Inflammatory macrophage treated with lipopolysaccharide for 4 hours (primary cell): ENCODE results near the gene MARF1.
"Not testable (repeated sequence)": the region's sequence is repeated elsewhere in the genome, so short reads cannot be mapped to it uniquely, and the experiment has no call there.

Experiments used
- DNase-seq: peaks from one replicate; pipeline ENCODE4 v3.0.0-alpha.2; 2020

MARF1 gene

GRCh38 chr16:15643048-15643945 lies at the start of gene MARF1:
MARF1 (minus strand) TSS chr16:15643154; CDS start chr16:15639233, 3,921 bp downstream.
- peak; percentile 98 for DNase-seq

GRCh38 chr16:15692508-15692907 lies 49.6 kb upstream of the MARF1 start:
- not testable (repeated sequence) for DNase-seq

GRCh38 chr16:15691046-15691445 lies 48.1 kb upstream of the MARF1 start:
- no peak for DNase-seq

DNA sequence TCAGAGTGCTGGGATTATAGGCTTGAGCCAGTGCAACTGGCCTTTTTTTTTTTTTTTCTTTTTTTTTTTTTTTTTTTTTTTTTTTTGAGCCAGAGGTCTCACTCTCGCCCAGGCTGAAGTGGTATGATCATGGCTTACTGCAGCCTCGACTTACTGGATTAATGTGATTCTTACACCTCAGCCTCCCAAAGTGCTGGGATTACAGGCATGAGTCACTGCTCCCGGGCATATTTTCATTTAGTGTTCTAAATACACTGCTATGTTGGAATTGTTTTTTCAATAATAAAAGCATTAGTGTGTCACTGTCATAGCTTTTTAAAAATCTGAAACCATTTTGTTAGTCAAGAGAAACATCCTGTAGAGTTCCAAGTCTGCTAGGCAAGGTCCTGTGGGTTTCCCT lies 47.3 kb upstream of the MARF1 start:
- DNase-seq = no peak

- no peak for DNase-seq
Observed at GRCh38 chr16:15689290-15689689, 46.3 kb upstream of the MARF1 start.

DNA sequence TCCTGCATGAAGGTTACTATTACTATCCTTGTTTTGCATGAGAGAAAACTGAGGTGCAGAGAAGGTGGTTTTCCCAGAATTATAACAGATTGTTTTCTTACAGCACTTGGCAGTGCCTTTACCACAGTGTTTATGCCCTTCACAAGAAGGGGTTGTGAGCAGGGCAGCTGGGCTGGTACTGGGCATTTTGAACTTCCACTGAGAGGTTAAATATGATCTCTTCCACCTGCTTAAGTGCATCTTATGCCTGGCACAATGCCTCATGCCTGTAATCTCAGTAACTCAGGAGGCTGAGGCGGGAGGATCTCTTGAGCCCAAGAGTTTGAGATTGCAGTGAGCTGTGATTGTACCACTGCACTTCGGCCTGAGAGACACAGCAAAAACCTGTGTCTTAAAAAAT lies 43.3 kb upstream of the MARF1 start:
- no peak for DNase-seq

GRCh38 chr16:15682105-15682570 lies 39.2 kb upstream of the MARF1 start:
- peak; percentile 89 for DNase-seq

GRCh38 chr16:15677447-15677846 lies 34.5 kb upstream of the MARF1 start:
- no peak for DNase-seq

DNA sequence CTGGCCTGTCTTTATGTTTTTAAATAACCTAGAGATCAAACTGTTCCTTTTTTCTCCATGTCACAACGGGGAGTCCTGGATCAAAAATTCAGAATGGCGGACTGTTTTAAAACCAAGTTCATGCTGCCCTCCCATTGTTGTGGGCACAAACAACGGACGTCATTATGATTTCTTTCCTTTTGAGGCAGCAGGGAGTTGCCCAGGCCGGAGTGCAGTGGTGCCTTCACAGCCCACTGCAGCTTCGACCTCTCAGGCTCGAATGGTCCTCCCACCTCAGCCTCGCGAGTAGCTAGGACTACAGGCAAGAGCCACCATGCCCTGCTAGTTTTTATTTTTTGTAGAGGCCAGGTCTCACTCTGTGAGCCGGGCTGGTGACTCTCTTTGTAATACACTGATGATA lies 33.6 kb upstream of the MARF1 start:
- DNase-seq = no peak

DNA sequence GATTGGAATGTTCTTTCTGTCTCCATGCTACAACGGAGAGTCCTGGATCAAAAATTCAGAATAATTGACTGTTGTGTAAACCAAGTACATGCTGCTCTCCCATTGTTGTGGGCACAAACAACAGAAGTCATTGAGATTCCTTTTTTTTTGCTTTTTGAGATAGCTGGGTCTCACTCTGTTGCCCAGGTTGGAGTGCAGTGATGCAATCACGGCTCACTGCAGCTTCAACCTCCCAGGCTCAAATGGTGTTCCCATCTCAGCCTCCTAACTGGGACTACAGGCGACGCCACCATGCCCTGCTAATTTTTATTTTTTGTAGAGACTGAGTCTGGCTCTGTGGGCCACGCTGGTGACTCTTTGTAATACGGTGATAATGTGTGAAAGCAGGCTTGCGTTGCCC lies 31.6 kb upstream of the MARF1 start:
- DNase-seq = no peak

DNA sequence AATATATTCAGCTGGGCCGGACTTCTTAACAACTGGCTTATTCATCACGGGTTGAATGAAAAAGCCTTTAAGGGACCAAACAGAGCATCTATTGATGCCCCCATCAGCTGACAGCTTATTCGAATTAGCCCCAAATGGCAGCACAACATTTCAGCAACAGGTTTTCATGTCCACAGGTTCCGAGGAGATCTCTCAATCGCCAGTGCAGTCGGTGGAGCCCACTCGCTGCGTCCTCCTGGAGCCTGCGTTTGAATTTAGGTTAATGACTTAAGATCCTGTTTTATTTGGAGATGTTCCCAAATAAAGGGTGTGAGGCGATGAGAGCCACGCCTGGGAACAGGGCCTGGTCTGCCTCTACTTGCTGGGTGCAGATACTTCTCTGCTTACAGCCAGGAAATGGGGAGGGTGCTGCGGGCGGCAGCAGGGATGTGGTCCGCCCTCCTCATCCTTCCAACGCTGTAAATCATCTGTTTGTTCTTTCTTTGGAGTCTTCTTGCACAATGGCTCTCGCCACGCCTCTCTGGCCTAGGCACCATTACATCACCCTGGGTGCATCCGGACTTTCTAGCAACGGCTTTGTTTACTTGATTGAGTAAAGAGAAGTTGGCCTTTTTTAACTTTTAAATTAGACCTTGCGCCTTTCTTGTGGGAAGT lies 29.7 kb upstream of the MARF1 start:
- peak; percentile 95 for DNase-seq

DNA sequence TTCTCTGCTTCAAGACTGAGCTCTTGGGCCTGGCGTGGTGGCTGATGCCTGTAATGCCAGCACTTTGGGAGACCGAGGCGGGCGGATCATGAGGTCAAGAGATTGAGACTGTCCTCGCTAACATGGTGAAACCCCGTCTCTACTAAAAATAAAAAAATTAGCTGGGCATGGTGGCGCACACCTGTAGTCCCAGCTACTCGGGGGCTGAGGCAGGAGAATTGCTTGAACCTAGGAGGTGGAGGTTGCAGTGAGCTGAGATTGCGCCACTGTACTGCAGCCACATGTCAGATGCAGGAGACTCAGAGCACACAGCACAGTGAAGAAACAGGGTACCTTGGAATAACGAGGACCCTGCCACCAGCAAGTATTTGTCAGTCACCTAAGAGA lies 29.2 kb upstream of the MARF1 start:
- DNase-seq = not testable (repeated sequence)

DNA sequence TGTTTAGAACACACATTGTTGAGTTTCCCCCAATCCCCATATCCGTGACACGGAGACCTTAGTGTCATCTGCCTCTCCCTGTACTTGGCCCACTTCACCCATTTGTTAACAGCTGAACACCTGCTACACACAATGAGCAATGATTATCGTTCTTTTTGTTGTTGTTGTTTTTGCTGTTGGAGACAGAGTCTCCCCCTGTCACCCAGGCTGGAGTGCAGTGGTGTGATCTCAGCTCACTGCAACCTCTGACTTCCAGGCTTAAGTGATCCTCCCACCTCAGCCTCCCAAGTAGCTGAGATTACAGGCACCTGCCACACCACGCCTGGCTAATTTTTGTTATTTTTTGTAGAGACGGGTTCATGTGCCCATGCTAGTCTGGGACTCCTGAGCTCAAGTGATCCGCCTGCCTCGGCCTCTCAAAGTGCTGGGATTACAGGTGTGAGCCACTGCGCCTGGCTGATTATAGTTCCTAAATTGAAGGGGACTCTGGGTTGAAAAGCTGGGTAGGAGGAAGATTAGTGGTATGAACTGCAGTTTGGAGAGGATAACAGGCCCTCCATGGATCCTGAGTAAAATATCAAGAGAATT lies 28.7 kb upstream of the MARF1 start:
- DNase-seq = no peak

DNA sequence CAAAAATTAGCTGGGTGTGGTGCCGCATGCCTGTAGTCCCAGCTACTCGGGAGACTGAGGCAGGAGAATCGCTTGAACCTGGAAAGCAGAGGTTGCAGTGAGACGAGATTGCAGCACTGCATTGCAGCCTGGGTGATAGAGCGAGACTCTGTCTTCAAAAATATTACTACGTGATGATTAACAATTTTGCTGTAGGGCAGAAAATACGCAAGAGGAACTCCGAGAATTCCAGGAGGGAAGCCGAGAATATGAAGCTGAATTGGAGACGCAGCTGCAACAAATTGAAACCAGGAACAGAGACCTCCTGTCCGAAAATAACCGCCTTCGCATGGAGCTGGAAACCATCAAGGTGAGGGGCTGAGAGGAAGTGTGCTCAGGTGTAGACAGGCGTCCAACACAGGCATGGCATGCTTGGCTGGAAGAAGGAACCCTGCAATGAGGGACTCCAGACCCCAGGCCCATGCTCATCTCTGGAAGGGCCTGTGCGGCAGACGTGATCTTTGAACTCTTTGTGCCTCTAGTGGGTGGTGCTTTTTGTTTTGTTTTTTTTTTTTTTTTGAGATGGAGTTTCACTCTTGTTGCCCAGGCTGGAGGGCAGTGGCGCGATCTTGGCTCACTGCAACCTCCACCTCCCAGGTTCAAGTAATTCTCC lies 24.3 kb upstream of the MARF1 start:
- DNase-seq = no peak

GRCh38 chr16:15665107-15665506 lies 22.2 kb upstream of the MARF1 start:
- DNase-seq = no peak

DNA sequence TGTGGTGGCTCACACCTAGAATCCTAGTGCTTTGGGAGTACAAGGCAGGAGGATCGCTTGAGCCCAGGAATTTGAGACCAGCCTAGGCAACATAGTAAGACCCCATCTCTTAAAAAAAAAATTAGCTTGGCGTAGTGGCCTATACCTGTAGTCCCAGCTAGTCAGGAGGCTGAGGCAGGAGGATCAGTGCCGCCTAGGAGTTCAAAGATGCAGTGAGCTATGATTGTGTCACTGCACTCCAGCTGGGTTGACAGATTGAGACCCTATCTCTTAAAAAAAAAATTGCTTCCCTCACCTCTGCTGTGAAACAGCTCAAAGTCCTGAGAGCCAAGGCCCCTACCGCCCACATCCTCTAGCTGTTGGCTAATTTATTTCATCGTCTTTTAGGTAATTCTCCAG lies 17.2 kb upstream of the MARF1 start:
- no peak for DNase-seq

GRCh38 chr16:15658556-15658955 lies 15.6 kb upstream of the MARF1 start:
- no peak for DNase-seq

DNA sequence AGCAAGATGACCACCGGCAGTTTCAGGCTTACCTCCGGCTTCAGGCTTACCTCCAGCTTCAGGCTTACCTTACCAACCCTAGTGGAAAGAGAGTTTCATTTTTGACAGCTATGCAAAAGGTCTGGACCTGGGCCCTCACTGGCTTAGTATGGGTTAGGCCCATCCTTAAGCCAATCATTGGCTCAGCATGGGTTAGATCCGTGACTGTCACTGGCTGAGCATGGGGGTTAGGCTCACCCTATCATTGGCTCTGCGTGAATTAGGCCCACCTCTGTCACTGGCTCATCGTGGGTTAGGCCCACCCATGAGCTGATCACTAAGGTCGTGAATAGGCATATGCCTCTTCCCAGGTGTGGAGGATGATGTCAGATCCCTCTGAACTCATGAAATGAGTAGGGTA lies 15.2 kb upstream of the MARF1 start:
- DNase-seq = no peak

DNA sequence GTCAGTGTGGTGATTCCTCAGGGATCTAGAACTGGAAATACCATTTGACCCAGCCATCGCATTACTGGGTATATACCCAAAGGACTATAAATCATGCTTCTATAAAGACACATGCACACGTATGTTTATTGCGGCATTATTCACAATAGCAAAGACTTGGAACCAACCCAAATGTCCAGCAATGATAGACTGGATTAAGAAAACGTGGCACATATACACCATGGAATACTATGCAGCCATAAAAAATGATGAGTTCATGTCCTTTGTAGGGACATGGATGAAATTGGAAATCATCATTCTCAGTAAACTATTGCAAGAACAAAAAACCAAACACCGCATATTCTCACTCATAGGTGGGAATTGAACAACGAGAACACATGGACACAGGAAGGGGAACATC lies 12.6 kb upstream of the MARF1 start:
- DNase-seq = not testable (repeated sequence)

DNA sequence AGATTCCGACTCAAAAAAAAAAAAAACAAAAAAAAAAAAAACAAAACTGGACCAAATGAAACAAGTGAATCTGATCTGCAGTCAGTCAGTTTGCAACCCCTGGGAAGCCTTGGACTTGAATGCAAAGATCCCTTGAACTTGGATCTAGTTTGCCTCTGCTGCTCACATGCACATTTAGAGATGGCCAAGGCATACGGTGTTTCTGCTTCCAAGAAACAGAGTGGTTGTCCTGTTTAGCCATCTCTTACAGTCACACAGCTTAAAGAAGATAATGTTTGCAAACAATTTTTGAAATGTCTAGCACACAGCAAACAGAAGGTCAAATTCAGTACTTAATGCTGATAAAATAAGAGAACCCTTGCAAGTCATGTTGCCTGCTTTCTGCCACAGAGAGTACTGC lies 11.6 kb upstream of the MARF1 start:
- DNase-seq = no peak

DNA sequence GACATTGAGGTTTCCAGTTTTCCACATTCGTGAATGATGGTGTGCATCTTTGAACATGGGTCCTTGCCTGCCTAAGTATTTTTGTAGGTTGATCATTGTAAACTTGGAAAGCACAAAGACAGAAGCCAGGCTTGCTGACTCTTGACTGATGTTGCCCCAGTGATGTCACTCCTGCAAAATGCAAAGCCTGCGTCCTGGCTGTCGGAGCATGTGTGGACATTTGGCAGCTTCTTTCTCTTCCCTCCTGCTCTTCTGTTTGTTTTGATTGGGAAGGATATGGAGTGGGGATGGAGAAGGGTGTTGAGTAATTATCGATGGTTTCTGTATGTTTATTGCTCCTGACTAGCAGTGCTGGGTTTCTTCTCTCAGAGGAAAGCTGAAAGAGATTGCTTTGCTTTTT lies 10.3 kb upstream of the MARF1 start:
- no peak for DNase-seq

- no peak for DNase-seq
Observed at GRCh38 chr16:15652293-15653001, 9.5 kb upstream of the MARF1 start.

DNA sequence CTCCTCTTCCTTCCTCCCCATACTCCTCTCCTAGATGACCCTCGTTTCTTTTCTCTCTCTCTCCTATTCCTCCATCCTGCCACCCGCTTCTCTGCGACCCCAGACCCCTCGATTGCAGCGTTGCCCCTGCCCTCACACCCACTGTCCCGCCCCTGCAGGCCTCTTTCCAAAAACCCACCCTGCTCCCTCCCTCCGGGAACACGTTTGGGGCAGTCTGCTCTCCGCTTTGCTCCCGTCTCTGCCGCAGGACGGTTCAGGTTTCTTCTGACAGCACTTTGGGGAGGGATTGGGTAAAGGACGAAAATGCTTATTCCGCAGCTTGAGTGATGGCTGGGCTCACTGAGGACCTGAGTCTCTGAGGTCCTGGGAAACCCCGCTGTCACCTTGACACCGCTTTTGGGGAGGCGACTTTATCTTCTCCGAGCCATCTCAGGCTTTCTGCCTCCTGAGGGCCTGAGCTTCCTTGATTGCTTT lies 7.8 kb upstream of the MARF1 start:
- DNase-seq = no peak
